Sigmoid colon (tissue), 7 donors: ENCODE results near the gene SNX8. TPM values are rescaled to one million over a fixed set of nuclear protein-coding genes. Genes with fewer than 3 reads are reported as not detected.

ENCODE experiments used
- DNase-seq: peaks from one replicate; pipeline ENCODE4 v3.0.0-alpha.2; 2019
- H3K27ac ChIP-seq, 4 donors: fragments of 200-600 bp; sonication (generic); one replicate each; pipeline ENCODE4 v1.5.1; 2016 to 2019; ENCODE audit warnings: mild to moderate bottlenecking in 1 of 4
- H3K27me3 ChIP-seq, 3 donors: fragments of 200-600 bp; sonication (generic); one replicate each; pipeline ENCODE4 v1.5.1; 2019; ENCODE audit warnings: mild to moderate bottlenecking in 1 of 3
- H3K36me3 ChIP-seq, 4 donors: fragments of 200-600 bp; sonication (generic); one replicate each; pipeline ENCODE4 v1.5.1; 2016 to 2019
- H3K4me1 ChIP-seq, 4 donors: fragments of 200-600 bp; sonication (generic); one replicate each; pipeline ENCODE4 v1.5.1; 2017 to 2019
- H3K4me3 ChIP-seq, 4 donors: fragments of 200-600 bp; sonication (generic); one replicate each; pipeline ENCODE4 v1.5.1; 2017 to 2019; ENCODE audit warnings: mild to moderate bottlenecking in 2 of 4, moderate library complexity in 1 of 4
- H3K9me3 ChIP-seq, 4 donors: fragments of 200-600 bp in 3 of 4; sonication (generic) in 3 of 4; one replicate each; pipeline versions ENCODE4 v1.5.1 to v1.6.1; 2013 to 2019
- EP300 ChIP-seq, 4 donors: sonication (generic); formaldehyde crosslinking; IDR thresholded peaks; one replicate each; pipeline ENCODE4 v1.6.1; 2017; ENCODE audit warnings: antibody characterized with exemption in 4 of 4
- POLR2A ChIP-seq, 2 donors: fragments of 450-650 bp; IDR thresholded peaks; one replicate each; pipeline ENCODE4 v1.6.1; 2016; ENCODE audit warnings: antibody characterized with exemption in 2 of 2, mild to moderate bottlenecking in 2 of 2, moderate library complexity in 2 of 2
- POLR2AphosphoS5 ChIP-seq, 4 donors: sonication (generic); formaldehyde crosslinking; IDR thresholded peaks; one replicate each; pipeline ENCODE4 v1.6.1; 2017; ENCODE audit warnings: antibody characterized with exemption in 4 of 4
- WGBS, 2 donors: extraction: QIAGEN DNeasy Blood & Tissue Kit; methylation state at CpG; one replicate each; pipeline ENCODE4 v1.1.7; 2013; 5-methylcytosine and 5-hydroxymethylcytosine counted together
- intact Hi-C: fragments of 100-400 bp; cut with DNase I; formaldehyde crosslinking; loops from one replicate; pipeline ENCODE4 v1.15.1; 2023
- polyA plus RNA-seq, 3 donors: library from polyadenylated mRNA; stranded (reverse); fragments of 200-250 nt; gene quantifications; one replicate each; pipeline ENCODE4 v1.2.3, GENCODE V29; 2013
- total RNA-seq, 4 donors: library from RNA; depleted of rRNA; stranded (reverse); fragments of >200 nt; gene quantifications; one replicate each; pipeline ENCODE4 v1.1.0, GENCODE V29; 2016
- TF ChIP-seq, protein P1 (sequence below), 4 experiments: fragments of 450-650 bp in 3 of 4; fragments of 200-600 bp in 1 of 4; IDR thresholded peaks; one replicate each; pipeline ENCODE4 v1.5.1; 2016 to 2019; ENCODE audit warnings: antibody characterized with exemption in 4 of 4, mild to moderate bottlenecking in 3 of 4, moderate library complexity in 2 of 4
- donor health status: healthy with polysubstance abuse.
- donor health status: Bipolar disorder and iron deficiency.
- donor health status: healthy.

SNX8 gene
- total and polyA plus RNA-seq, 7 donors: 5.3 to 23.1 (median 10.2) TPM

- no peaks in the 10 kb centered on the region for H3K9me3 ChIP-seq
- H3K4me3 ChIP-seq: no peak overlapping the region
- intact Hi-C loops: no loop called here
- H3K4me1 ChIP-seq: no peaks in the 10 kb centered on the region
- no peak for TF ChIP-seq POLR2AphosphoS5 (IDR thresholded peaks at IDR 0.05)
- no peak for TF ChIP-seq EP300 (IDR thresholded peaks at IDR 0.05)
- TF ChIP-seq, protein P1, sequence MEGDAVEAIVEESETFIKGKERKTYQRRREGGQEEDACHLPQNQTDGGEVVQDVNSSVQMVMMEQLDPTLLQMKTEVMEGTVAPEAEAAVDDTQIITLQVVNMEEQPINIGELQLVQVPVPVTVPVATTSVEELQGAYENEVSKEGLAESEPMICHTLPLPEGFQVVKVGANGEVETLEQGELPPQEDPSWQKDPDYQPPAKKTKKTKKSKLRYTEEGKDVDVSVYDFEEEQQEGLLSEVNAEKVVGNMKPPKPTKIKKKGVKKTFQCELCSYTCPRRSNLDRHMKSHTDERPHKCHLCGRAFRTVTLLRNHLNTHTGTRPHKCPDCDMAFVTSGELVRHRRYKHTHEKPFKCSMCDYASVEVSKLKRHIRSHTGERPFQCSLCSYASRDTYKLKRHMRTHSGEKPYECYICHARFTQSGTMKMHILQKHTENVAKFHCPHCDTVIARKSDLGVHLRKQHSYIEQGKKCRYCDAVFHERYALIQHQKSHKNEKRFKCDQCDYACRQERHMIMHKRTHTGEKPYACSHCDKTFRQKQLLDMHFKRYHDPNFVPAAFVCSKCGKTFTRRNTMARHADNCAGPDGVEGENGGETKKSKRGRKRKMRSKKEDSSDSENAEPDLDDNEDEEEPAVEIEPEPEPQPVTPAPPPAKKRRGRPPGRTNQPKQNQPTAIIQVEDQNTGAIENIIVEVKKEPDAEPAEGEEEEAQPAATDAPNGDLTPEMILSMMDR (IDR thresholded peaks at IDR 0.05): no peak
- no peak for TF ChIP-seq POLR2A (IDR thresholded peaks at IDR 0.05)
- H3K27me3 ChIP-seq: no peaks in the 10 kb centered on the region
- DNase-seq: no peak
- WGBS, 2 donors: 97 to 98% methylated on average over 23 of the region's 23 CpGs
- H3K27ac ChIP-seq: no peak overlapping the region
- peaks cover 0 to 27% (median 2%) of the 10 kb centered on the region in 4 donors for H3K36me3 ChIP-seq
Measured at GRCh38 chr7:2264158-2264557, 50.1 kb downstream of the SNX8 start.

DNA sequence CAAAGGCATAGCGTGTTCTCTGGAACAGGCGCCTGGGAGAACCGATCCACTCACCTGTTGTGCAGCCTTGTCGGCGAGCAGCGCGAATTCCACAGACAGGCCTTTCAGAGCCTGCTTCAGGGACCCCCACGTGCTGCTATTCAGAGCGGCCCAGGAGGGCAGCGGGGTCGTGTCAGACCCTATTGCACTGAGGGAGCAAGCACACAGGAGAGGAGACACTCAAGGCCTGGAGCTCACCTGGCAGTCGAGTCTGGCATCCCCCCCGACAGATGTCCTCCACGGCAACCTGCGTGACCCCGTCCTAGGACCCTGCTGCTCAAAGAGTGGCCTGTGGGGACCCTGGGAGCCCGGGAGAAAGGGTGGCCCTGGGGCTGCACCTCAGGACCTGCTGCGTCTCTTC, 51.1 kb downstream of the SNX8 start:
- intact Hi-C loops: no loop called here
- H3K4me1 ChIP-seq: no peaks in the 10 kb centered on the region
- H3K36me3 ChIP-seq: peaks cover 0 to 27% (median 2%) of the 10 kb centered on the region in 4 donors
- no peaks in the 10 kb centered on the region for H3K27me3 ChIP-seq
- H3K4me3 ChIP-seq: no peak overlapping the region
- no peak overlapping the region for H3K27ac ChIP-seq
- H3K9me3 ChIP-seq: no peaks in the 10 kb centered on the region
- 92 to 95% methylated on average over 18 of the region's 18 CpGs for WGBS, 2 donors
- no peak for DNase-seq
- TF ChIP-seq POLR2AphosphoS5 (IDR thresholded peaks at IDR 0.05) (no peak), POLR2A (IDR thresholded peaks at IDR 0.05) (no peak), EP300 (IDR thresholded peaks at IDR 0.05) (no peak)
- TF ChIP-seq, protein P1 (IDR thresholded peaks at IDR 0.05): no peak

DNA sequence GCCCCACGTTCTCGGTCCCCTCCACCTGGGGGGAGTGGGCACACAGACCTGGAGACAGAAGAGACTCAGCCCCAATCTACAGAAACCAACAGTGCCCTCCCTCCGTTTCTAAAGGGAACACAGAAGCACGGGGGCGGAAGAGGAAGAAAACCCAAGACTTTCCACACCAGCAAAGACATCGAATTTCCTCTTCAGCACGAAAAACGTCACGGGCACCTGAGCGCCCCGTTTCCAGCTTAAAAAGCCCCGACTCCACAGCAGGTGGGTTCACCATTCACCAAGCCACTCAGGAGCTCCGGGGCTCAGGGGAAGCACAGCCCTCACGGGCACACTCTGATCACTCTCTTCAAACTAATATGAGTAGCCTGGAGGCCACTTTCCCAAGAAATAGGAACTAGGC, 52.6 kb downstream of the SNX8 start:
- Histone ChIP-seq H3K36me3 (peaks cover 0 to 36% (median 6%) of the 10 kb centered on the region in 4 donors), H3K9me3 (no peaks in the 10 kb centered on the region), H3K4me3 (no peak overlapping the region), H3K27ac (no peak overlapping the region), H3K4me1 (no peaks in the 10 kb centered on the region), H3K27me3 (no peaks in the 10 kb centered on the region)
- intact Hi-C loops: no loop called here
- TF ChIP-seq, protein P1 (IDR thresholded peaks at IDR 0.05): no peak
- TF ChIP-seq POLR2A (IDR thresholded peaks at IDR 0.05) (no peak), POLR2AphosphoS5 (IDR thresholded peaks at IDR 0.05) (no peak), EP300 (IDR thresholded peaks at IDR 0.05) (no peak)
- no peak for DNase-seq
- WGBS, 2 donors: 59 to 92% methylated on average over 14 of the region's 14 CpGs

GRCh38 chr7:2260820-2261219, 53.4 kb downstream of the SNX8 start:
- Histone ChIP-seq H3K4me3 (no peak overlapping the region), H3K9me3 (no peaks in the 10 kb centered on the region), H3K27ac (no peak overlapping the region), H3K4me1 (no peaks in the 10 kb centered on the region), H3K27me3 (no peaks in the 10 kb centered on the region), H3K36me3 (peaks cover 0 to 43% (median 7%) of the 10 kb centered on the region in 4 donors)
- TF ChIP-seq POLR2A (IDR thresholded peaks at IDR 0.05): no peak
- no peak for TF ChIP-seq EP300 (IDR thresholded peaks at IDR 0.05)
- TF ChIP-seq, protein P1 (IDR thresholded peaks at IDR 0.05): no peak
- TF ChIP-seq POLR2AphosphoS5 (IDR thresholded peaks at IDR 0.05): no peak
- WGBS, 2 donors: 59 to 85% methylated on average over 5 of the region's 5 CpGs
- no peak for DNase-seq
- intact Hi-C loops: no loop called here

- intact Hi-C loops: no loop called here
- WGBS, 2 donors: 90 to 93% methylated on average over 9 of the region's 9 CpGs
Measured at GRCh38 chr7:2259480-2259879, 54.8 kb downstream of the SNX8 start.

More at GRCh38 chr7:2259480-2259879, 54.8 kb downstream of the SNX8 start:
- Histone ChIP-seq H3K27me3 (no peaks in the 10 kb centered on the region), H3K9me3 (no peaks in the 10 kb centered on the region), H3K4me3 (no peak overlapping the region), H3K4me1 (no peaks in the 10 kb centered on the region), H3K36me3 (peaks cover 0 to 52% (median 10%) of the 10 kb centered on the region in 4 donors), H3K27ac (no peak overlapping the region)
- TF ChIP-seq POLR2A (IDR thresholded peaks at IDR 0.05) (no peak), POLR2AphosphoS5 (IDR thresholded peaks at IDR 0.05) (no peak), EP300 (IDR thresholded peaks at IDR 0.05) (no peak)
- TF ChIP-seq, protein P1 (IDR thresholded peaks at IDR 0.05): no peak
- no peak for DNase-seq
